Activated naive CD4-positive, alpha-beta T cell treated with anti-CD3 and anti-CD28 coated beads, Interleukin-2, amount 50 U/mL, for 72 hours (primary cell): ENCODE results near the gene DUOX2. TPM values are rescaled to one million over a fixed set of nuclear protein-coding genes. Genes with fewer than 3 reads are reported as not detected.
"Not testable (repeated sequence)": the region's sequence is repeated elsewhere in the genome, so short reads cannot be mapped to it uniquely, and the experiment has no call there.

Source experiments
- ATAC-seq, 2 donors: fragments of 150-1000 bp; cut with Tn5 transposase; 2 replicates each; pipeline ENCODE4 v1.10.0; 2021; ENCODE audit warnings: mild to moderate bottlenecking in 2 of 2, moderate library complexity in 2 of 2
- DNase-seq, 2 donors: peaks; one replicate each; pipeline ENCODE4 v3.0.0; 2021 to 2022; ENCODE audit warnings: low spot score in 2 of 2
- H3K27ac Mint-ChIP-seq, 2 donors: one replicate each; pipeline ENCODE4 v1.8.0; 2022; ENCODE audit warnings: mild to moderate bottlenecking in 2 of 2, mixed read lengths in 2 of 2
- H3K36me3 Mint-ChIP-seq, 2 donors: one replicate each; pipeline ENCODE4 v1.8.0; 2022; ENCODE audit warnings: mixed read lengths in 2 of 2
- H3K9me3 Mint-ChIP-seq, 2 donors: one replicate each; pipeline ENCODE4 v1.8.0; 2022; ENCODE audit warnings: mixed read lengths in 2 of 2
- total RNA-seq, 2 donors: library from RNA; stranded (reverse); gene quantifications; one replicate each; pipeline ENCODE4 v1.2.3, GENCODE V29; 2022

DUOX2 gene
- total RNA-seq, 2 donors from 2014 or later: 0.16 to 0.36 TPM

DNA sequence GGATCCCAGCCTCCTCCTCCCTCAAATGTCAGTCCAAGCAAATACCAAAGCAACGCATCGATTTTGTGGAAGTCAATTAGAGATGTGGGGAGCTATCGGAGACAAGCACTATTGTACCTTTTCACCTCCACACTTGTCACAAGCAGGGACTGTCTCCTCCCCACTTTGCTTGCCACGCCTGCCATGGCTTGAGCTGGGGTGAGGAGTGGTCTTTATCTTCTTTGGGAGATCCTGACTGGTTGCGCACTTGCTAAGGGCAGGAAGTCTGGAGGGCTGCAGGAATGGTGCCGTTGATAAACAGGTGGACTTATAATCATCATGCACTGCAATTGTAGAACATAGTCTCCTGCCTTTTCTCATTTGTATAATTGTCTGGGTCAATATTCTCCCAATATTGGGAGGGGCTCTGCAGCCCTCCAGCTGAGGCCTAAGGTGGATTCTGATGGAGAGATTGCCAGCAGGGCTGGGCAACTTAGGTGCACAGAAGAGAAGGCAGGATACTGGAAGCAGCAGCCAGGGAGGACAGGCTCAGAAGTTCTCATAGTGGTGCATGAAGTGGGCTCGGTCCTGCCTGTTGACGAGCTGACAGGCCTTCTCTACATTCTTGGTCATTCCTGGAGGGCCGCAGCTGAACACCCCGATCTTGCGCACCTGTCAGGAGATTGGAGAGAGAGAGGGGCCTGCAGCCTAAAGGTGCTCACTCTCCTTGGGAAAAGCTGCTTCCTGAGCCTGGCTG is 20.2 kb downstream of the DUOX2 start:
- Mint-ChIP-seq H3K36me3 (no peaks in the 10 kb centered on the region), H3K9me3 (no peaks in the 10 kb centered on the region), H3K27ac (no peak overlapping the region)
- DNase-seq (no peak), ATAC-seq (no peak)

DNA sequence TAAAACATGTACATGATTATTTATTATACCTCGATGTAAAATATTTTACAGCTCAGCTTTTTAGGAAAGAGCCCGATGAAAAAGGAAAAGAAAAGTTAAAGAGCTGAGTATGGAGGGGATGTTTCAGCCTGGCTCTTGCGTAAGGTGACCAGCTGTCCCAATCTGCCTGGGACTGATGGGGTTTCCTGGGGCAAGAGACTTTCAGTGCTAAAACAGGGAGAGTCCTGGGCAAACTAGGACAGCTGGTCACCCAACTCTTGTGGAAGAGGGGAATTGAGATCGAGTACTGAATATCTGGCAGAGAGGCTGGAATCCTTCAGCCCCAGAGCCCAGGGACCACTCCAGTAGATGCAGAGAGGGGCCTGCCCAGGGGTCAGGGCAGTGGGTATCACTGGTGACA is 21.0 kb downstream of the DUOX2 start:
- Mint-ChIP-seq H3K36me3 (no peaks in the 10 kb centered on the region), H3K27ac (no peak overlapping the region)
- no peak for ATAC-seq

GRCh38 chr15:45091576-45091975 is 22.4 kb downstream of the DUOX2 start:
- DNase-seq (no peak), ATAC-seq (no peak)
- H3K36me3 Mint-ChIP-seq: no peaks in the 10 kb centered on the region
- H3K27ac Mint-ChIP-seq: no peak overlapping the region
- H3K9me3 Mint-ChIP-seq: no peaks in the 10 kb centered on the region

More for the DNA sequence above, 21.0 kb downstream of the DUOX2 start:
- no peaks in the 10 kb centered on the region for H3K9me3 Mint-ChIP-seq
- DNase-seq: no peak

DNA sequence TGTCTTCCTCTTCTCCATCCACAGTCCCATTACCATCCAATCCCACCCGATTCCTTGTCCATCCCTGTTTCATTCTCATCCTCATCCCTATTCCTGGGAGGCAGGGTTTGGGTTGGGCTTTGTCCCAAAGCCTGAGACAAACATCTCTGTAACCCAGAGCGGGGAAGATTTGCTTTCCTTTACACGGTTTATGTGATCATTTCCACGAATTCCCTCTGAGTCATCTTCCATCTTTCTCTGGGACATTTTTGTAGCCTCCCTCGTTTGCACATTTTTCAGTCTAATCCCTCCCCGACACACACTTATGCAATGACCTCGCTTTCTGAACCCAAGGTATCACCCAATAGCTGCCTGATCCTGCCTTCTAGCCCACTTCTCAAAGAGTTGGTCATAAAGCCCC is 22.8 kb downstream of the DUOX2 start:
- DNase-seq: no peak
- no peaks in the 10 kb centered on the region for H3K9me3 Mint-ChIP-seq
- no peak overlapping the region for H3K27ac Mint-ChIP-seq
- ATAC-seq: no peak
- H3K36me3 Mint-ChIP-seq: no peaks in the 10 kb centered on the region

DNA sequence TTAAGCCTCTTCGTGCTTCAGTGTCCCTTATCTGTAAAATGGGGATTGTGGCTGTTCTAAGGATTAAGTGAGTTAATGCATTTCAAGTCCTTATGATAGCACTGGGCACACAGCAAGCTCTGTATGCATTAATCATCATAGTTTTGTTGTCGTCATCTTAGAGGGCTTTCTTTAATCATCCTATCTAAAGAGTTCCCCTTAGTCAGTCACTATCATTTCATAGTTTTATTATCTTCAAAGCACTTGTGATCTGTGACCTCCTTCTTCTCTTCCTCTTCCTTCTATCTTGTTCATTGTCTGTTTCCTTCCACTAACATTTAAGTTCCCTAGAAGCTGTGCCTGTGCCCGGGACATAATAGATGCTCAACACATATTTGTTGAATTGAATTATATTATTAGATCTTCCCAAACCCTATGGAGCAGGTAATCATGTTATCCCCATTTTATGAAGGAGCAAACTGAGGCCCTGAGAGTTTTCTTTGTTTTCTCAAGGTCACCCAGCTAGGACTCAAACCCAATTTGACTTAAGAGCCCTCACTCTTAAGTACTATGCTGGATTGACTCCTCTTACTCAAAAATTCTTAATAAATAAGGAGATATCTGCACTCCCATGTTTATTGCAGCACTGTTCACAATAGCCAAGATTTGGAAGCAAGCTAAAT is 24.1 kb downstream of the DUOX2 start:
- DNase-seq (no peak), ATAC-seq (no peak)
- no peaks in the 10 kb centered on the region for H3K9me3 Mint-ChIP-seq
- no peak overlapping the region for H3K27ac Mint-ChIP-seq
- H3K36me3 Mint-ChIP-seq: no peaks in the 10 kb centered on the region

DNA sequence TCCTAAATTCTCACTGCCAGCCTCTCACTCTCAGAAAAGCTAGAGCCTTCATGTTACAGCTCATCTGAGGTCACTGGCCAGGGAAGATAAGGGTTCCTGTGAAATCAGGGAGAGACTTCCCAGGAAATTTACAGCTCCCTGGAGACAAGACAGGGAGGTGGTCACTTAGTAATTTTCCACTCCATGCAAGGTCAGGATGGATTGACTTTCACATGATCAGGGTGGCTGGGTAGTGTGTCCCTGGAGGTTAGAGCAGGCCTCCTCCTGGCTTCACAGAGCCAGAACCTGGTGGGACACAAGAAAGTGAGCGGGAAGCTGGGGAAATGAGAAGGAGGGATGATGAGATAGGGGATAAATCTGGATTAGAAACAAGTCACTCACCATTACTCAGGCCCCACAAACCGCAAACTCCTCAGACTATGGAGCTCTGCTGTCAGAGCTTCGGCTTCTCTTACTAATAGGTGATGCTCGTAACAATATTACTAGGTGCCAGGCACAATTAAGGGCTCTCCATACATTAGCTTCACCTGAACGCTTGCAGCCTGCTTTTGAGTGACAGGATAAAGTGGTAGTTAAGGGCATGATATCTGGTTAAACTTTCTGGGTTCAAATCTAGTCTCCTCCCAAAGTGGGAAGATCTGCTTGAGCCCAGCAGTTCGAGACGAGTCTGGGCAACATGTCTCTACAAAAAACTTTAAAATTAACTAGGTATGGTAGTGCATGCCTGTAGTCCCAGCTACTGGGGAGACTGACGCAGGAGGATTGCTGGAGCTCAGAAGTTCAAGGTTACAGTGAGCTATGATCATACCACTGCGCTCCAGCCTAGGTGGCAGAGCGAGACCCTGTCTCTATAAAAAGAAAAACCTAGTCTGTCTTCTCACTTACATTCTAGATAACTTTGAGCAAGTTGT is 24.9 kb downstream of the DUOX2 start:
- H3K36me3 Mint-ChIP-seq: no peaks in the 10 kb centered on the region
- DNase-seq (no peak), ATAC-seq (no peak)
- no peak overlapping the region for H3K27ac Mint-ChIP-seq
- no peaks in the 10 kb centered on the region for H3K9me3 Mint-ChIP-seq

- H3K36me3 Mint-ChIP-seq: no peaks in the 10 kb centered on the region
- no peak for ATAC-seq
- no peaks in the 10 kb centered on the region for H3K9me3 Mint-ChIP-seq
- no peak overlapping the region for H3K27ac Mint-ChIP-seq
- DNase-seq: no peak
Observed at GRCh38 chr15:45087513-45087912, 26.5 kb downstream of the DUOX2 start.

DNA sequence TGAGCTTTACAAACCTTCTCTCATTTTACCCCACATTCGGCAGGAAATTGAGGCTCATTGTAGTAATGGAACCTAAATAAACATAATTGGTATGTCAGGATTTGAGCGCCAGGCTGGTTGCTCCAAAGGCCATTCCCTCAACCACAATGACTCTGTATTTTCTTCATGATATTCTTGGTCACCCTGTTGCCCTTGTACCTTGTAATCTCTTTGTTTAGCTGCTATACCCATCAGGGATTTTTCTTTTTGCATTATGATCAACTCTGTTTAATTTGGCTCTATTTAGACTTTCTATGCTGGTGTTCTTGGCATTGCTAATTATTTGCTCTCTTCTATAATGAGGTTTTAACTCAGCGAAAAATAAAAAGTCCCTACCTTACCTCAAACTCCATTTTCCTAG is 29.8 kb downstream of the DUOX2 start:
- H3K9me3 Mint-ChIP-seq: no peaks in the 10 kb centered on the region
- no peak overlapping the region for H3K27ac Mint-ChIP-seq
- H3K36me3 Mint-ChIP-seq: no peaks in the 10 kb centered on the region
- ATAC-seq (no peak), DNase-seq (no peak)

- ATAC-seq: no peak
- H3K27ac Mint-ChIP-seq: no peak overlapping the region
- no peaks in the 10 kb centered on the region for H3K9me3 Mint-ChIP-seq
- H3K36me3 Mint-ChIP-seq: no peaks in the 10 kb centered on the region
- no peak for DNase-seq
Observed at GRCh38 chr15:45083223-45083622, 30.7 kb downstream of the DUOX2 start.

- H3K27ac Mint-ChIP-seq, H3K36me3 Mint-ChIP-seq, DNase-seq, H3K9me3 Mint-ChIP-seq, ATAC-seq: not testable (repeated sequence)
Observed at GRCh38 chr15:45082412-45082811, 31.6 kb downstream of the DUOX2 start.

GRCh38 chr15:45080593-45080992 is 33.4 kb downstream of the DUOX2 start:
- not testable (repeated sequence) for H3K36me3 Mint-ChIP-seq, ATAC-seq, H3K27ac Mint-ChIP-seq, DNase-seq, H3K9me3 Mint-ChIP-seq

GRCh38 chr15:45079628-45080246 is 34.2 kb downstream of the DUOX2 start:
- H3K27ac Mint-ChIP-seq: peak overlapping the region in 1 of 2 donors; percentile 32
- not testable (repeated sequence) for ATAC-seq, DNase-seq, H3K9me3 Mint-ChIP-seq, H3K36me3 Mint-ChIP-seq

- H3K36me3 Mint-ChIP-seq, DNase-seq, ATAC-seq, H3K9me3 Mint-ChIP-seq, H3K27ac Mint-ChIP-seq: not testable (repeated sequence)
Observed at GRCh38 chr15:45079201-45079600, 34.8 kb downstream of the DUOX2 start.

DNA sequence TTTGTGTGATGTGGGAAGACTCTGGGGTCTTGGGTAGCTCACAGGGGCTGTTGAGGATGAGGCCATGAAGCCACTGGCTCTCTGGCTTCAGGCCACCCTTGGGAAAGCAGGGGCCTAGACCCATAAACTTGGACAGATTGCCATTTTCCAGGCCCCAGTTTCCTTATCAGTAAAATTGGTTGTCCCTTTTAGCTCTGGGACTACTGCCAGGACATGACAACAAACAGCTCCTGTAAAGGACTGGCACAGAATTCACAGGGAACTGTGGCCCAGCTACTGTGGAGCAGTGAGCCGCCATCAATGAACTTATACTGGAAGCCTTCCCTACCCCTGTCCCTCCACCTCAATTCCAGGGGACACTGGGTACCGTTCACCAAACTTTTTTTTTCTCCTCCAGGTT is 36.6 kb downstream of the DUOX2 start:
- not testable (repeated sequence) for H3K36me3 Mint-ChIP-seq, ATAC-seq, H3K9me3 Mint-ChIP-seq, DNase-seq, H3K27ac Mint-ChIP-seq

DNA sequence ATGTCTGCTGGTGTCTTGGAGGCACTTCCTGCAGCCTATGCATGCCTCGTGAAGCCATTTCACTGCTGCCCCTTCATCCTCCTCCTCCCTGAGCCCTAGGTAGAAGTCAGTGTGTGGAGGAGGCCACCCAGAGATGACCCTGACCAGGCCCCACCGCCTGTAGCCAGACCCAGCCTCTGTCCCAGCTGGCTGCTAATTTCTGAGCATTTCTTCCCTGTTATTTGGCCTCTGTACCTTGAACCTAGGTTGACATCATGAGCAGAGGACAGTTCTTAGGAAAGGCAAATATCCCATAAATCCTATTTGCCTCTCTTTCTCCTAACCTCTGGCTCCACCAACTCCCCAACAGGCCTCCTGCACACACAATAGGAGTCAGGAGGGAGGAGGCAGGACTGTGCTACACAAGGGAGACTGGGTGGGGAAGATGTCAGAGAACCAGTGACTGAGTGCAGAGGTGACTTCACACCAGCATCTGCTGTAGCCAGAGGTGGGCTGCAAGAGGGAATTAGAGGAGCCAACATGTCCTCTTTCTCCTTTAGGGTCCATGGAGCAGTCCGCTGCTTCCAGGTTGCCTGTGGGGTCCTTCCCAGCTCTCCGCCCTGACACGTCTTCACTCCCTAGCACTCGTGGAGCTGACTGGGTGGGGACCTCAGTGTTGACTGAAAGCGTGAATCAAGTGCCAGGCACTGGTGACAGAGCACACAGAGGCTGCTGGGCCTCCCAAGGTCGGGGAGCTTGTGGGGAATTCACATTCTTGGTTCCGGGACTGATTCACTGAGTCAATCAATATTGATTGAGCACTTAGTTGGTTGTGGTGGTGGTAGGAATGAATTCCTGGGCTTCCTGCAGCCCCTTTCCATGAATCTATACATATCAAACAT is 38.3 kb downstream of the DUOX2 start:
- H3K9me3 Mint-ChIP-seq, H3K27ac Mint-ChIP-seq, DNase-seq, H3K36me3 Mint-ChIP-seq, ATAC-seq: not testable (repeated sequence)

GRCh38 chr15:45073602-45074001 is 40.4 kb downstream of the DUOX2 start:
- peaks cover 0 to 11% of the 10 kb centered on the region in 2 donors for H3K36me3 Mint-ChIP-seq
- not testable (repeated sequence) for H3K27ac Mint-ChIP-seq, H3K9me3 Mint-ChIP-seq, DNase-seq, ATAC-seq
